ENCODE measurements around the gene SLC8A3.
"Not testable (repeated sequence)": the region's sequence is repeated elsewhere in the genome, so short reads cannot be mapped to it uniquely, and the experiment has no call there.

Gene SLC8A3, protein sequence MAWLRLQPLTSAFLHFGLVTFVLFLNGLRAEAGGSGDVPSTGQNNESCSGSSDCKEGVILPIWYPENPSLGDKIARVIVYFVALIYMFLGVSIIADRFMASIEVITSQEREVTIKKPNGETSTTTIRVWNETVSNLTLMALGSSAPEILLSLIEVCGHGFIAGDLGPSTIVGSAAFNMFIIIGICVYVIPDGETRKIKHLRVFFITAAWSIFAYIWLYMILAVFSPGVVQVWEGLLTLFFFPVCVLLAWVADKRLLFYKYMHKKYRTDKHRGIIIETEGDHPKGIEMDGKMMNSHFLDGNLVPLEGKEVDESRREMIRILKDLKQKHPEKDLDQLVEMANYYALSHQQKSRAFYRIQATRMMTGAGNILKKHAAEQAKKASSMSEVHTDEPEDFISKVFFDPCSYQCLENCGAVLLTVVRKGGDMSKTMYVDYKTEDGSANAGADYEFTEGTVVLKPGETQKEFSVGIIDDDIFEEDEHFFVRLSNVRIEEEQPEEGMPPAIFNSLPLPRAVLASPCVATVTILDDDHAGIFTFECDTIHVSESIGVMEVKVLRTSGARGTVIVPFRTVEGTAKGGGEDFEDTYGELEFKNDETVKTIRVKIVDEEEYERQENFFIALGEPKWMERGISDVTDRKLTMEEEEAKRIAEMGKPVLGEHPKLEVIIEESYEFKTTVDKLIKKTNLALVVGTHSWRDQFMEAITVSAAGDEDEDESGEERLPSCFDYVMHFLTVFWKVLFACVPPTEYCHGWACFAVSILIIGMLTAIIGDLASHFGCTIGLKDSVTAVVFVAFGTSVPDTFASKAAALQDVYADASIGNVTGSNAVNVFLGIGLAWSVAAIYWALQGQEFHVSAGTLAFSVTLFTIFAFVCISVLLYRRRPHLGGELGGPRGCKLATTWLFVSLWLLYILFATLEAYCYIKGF

DNA sequence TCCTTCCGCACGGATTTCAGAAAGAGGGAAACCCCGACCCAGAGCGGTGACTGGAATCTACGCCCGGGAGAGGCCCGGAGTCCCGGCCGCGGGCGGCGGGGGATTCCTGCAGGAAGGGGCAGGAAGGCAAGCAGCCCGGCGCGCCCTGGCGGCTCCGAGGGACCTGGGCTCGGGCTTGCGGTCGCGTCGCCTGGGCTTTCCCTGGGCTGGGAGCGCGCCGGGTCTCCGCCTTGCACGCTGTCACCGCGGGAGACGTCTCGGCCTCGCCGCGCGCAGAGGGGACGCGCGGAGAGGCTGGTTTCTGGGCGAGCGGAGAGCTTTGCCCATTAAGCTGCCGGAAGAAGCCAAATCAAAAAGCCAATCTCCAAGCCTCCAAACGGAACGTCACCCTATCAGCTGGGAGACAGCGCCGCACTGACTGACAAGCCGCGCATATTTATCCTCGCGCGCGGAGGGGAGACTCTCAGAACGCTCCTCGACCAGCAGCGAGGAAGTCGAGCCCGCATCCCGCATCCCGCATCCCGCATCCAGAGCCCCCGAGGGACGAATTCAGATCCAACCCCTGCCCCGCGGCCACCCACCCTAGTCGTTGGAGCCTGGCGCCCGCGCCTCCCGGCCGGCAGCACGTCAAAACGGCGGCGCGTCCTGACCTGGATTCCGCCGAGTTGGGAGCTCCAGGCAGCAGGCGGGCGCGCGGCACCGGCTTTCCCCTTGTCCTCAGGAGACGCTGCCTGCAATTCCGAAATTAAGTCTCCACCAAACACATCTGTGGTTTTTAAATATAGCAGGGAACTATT, at the start of gene SLC8A3:
SLC8A3 (minus strand) TSS at position 293 of the 797 bp plus-strand sequence. CDS start 20,529 bp downstream, outside the sequence.
- no peak for DNase-seq (ENCODE audit: low read depth in 2 of 2, low spot score in 1 of 2)

DNA sequence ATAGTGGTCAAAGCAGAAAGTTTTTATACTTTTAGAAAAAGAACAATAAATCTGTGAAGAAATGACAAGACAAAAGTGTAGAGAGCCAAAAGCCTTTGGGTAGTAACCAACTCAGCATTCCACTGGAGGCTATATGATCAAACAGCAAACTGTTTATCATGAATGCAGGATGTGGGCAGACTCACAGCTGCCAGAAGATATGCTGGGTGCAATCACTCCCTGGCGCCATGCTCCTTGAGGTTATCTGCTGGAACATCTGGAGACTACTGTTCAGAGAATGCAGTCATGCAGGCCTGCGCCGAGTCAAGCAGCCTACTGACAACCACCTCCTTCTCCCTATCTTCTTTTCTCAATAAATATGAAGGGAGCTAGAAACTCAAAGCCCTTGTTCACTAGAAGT, 49.0 kb upstream of the SLC8A3 start:
- no peak for DNase-seq (ENCODE audit: low read depth in 2 of 2, low spot score in 1 of 2)

DNA sequence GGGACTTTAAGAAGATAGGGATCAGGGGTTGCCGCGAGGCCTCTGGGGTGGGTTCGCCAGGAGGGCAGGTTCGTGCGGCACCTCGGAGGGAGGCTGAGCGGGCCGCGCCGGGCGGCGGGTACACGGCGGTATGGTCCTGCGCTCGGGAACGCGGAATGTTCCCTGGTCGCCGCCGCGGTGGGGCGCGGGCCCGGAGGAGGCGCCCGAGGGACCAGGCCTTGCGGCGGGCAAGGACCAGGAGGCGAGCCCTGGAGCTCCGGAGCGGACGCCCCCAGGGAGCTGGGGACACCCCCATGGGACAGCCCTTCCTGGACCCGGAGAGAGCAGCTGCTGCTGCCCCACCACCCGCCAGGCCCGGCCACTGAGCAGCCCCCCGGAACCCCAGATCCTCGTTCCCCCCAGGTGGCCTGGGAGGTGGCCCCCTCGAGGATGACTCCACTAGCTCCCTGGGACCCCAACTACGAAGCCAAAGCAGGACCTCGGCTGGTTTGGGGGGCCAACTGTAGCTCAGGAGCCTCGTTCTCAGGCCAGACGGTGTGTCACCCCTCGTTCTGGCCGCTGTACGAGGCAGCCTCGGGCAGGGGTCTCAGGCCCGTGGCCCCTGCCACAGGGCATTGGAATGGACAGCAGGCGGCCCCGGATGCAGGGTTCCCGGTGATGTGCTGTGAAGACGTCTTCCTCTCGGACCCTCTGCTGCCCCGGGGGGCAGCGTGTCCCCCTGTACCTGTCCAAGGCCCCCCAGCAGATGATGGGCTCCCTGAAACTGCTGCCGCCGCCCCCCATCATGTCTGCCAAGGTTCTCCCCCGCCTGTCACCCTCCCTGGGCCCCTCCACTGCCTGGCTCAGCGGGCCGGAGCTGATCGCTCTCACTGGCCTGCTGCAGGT, 45.6 kb upstream of the SLC8A3 start:
- DNase-seq (ENCODE audit: low read depth in 2 of 2, low spot score in 1 of 2): no peak

DNA sequence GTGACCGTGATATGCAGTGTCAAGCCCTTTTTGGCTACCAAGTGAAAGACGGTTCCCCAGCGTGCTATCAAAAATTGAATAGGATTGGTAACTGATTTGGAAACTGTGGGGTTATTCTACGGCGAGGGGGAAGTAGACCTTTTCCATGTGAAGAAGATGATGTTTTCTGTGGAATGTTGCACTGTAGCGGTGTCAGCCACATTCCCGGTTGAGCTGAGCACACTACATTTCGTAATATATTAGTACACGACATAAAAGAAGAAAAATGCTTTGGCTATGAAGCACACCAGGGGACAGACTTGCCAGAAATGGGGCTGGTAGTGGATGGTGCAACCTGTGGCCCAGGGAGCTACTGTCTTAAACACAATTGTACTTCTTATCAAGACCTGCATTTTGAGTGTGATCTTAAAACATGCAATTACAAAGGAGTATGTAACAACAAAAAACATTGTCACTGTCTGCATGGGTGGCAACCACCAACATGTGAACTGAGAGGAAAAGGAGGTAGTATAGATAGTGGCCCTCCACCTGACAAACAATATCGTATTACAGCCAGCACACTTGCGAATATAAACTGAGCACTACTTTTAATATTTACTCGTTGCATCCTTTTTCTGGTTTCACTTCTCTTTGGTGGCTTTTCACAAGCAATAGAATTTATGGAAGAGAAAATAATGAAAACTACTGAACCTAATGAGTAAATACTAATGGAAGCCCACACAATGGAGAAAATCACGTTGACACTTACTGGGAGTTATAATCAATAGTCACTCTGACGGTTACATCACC, 43.2 kb upstream of the SLC8A3 start:
- DNase-seq (ENCODE audit: low read depth in 2 of 2, low spot score in 1 of 2): not testable (repeated sequence)

DNA sequence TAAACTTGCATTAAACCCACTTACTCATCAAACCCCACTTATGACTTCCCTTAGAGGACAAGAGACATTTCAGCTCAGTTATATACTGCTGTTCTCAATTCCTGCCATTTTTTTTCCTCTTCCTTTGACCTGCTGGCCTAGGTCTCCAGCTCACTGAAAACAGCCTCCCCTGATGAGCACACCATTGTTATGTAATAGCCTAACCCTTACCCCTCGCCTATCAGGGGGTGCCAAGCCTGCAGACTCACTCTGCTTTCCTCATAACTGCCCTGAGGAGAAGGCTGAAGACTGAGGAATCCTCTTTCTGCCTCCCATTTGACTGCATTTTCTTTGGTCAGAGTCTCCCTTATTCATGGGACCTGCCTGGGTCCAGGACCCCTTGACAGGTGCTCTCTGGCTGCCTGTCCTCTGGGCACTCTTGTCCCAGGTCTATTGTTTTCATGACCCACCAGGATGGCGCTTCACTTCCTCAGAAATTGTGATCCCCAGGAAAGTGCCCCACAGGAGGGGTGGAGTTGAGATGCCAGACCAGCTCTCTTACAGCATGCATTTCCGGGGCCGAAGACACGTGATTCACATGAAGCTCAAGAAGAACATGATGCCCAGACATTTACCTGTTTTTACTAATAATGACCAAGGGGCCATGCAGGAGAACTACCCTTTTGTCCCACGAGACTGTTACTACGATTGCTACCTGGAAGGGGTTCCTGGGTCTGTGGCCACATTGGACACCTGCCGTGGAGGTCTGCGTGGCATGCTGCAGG, 41.3 kb upstream of the SLC8A3 start:
- DNase-seq (ENCODE audit: low read depth in 2 of 2, low spot score in 1 of 2): not testable (repeated sequence)

DNA sequence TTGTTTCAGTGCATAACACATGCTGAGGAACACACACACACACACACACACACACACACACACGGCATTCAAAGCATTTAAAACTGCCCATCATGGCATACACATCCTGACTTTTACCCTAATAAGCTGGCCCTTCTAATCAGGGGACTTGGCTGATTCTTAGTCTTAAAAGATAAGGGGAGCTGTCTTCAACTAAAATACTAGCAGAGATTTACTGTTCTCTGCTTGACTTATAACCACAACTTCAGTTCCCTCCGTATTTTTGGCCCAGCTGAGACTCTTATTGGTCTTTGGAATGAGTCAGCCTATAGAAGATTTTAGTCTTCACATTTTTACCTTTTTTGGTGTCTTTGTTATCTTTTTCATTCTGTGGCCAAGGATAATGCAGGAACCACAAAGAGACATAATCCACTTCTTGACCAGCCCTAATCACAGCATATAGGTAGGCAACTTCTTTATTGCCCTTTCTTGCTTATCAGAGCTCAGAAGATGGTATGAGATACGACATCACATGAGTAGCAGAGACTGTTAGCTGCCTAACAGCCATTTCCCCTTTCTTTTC, 25.1 kb upstream of the SLC8A3 start:
- no peak for DNase-seq (ENCODE audit: low read depth in 2 of 2, low spot score in 1 of 2)

DNA sequence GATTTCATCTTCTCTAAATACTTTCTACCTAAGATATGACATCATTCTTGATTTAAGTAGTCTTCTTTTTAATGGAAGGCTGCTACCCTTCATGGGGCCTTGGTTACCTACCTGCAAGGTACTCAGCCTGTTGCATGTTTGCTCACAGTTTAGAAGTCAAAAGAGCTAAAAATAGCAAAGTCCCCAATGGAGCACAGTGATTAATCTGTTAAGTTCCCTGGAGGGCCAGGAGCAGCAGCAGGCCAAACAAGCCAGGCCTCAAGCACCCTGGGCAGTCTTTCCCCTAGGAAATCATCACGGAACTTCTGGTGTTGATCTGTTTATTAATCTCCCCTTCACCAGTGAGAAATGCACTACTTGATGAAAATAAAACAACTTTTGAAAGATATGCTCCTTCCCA, 24.0 kb upstream of the SLC8A3 start:
- DNase-seq (ENCODE audit: low read depth in 2 of 2, low spot score in 1 of 2): no peak

DNA sequence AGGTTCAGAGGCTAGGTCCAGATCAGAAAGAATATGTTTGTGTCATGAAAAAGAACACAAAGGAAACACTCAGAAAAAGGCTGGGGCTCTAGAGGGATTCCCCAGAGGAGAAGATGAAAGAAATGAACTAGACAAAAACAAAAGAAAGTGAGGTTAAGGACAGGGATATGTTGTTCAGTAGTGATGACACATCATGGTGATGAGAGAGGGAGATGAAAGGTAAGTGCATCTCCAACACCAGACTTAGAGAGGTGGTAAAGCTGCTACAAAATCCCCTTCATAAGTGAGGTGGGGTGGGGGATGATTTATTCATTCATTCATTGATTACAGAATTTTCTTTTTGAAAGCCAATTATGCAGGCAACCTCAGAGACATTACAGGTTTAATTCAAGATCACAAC, 19.6 kb upstream of the SLC8A3 start:
- no peak for DNase-seq (ENCODE audit: low read depth in 2 of 2, low spot score in 1 of 2)

DNA sequence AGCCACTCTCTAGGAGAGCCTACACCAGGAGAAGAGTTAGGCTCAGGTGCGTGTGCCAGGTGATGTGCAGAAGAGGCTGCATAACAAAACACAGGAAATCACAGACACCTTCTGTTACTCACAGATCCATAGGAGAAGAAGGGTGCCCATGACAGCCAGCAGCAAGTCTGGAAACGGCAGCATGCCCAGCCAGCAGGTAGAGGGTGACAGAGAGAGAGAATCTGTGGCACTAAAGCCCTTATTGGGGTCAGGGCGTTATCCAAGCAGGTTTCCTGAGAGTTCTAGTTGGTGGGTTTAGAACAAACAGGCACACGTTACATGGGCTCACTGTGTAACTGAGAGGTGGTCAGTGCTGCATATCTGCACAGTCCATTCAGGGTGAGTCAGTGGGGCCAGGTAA, 14.9 kb upstream of the SLC8A3 start:
- no peak for DNase-seq (ENCODE audit: low read depth in 2 of 2, low spot score in 1 of 2)

DNA sequence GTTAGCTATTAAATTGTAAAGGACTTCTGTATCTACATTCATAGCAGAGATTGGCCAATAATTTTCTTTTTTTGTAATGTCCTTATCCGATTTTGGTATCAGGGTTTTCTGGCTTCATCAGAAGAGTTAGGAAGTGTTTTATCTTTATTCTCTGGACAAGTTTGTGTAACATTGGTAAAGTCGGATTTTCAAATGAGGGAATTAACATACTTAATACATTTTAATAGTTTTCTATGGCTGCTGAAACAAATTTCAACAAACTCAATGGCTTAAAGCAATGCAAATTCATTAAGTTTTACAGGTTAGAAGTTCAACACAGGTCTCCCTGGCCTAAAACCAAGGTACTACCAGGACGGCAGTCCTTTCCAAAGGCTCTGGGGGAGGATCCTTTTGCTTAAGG, 13.2 kb upstream of the SLC8A3 start:
- no peak for DNase-seq (ENCODE audit: low read depth in 2 of 2, low spot score in 1 of 2)

DNA sequence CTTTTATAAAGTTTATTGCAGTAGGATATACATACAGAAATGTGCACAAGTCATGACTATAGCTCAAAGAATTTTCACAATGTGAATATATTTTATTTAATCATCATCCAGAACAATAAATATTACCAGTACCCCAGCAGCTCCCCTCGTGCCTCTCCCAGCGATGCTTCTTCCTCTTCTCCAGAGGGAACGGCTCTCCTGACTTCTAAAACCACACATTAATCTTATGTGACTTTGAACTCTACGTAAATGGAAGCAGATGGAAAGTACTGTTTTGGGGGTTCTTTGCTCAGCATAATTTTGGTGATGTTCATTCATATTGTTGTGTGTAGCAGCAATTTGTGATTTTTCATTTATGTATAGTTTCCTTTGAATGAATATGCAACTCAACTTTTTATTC, 4.6 kb upstream of the SLC8A3 start:
- no peak for DNase-seq (ENCODE audit: low read depth in 2 of 2, low spot score in 1 of 2)

DNA sequence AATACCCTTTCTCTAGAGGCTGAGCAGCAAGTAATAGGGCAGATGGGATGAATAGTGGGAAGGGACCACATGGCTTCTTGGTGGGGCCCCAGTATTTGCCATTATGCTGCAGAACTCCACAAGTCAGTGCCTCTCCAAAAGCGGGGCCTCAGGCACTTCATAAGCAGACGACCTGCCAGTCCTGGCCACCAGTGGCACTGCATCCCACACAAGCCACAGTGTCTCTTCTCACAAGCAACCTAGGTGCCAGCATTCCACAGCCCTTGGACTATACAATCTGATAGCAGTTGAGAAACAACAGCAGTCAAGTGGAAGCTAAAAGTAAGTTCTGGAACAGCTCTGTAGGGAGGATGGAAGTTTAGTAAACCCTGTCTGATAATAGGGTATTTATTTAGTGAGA, 4.2 kb upstream of the SLC8A3 start:
- DNase-seq (ENCODE audit: low read depth in 2 of 2, low spot score in 1 of 2): no peak

DNA sequence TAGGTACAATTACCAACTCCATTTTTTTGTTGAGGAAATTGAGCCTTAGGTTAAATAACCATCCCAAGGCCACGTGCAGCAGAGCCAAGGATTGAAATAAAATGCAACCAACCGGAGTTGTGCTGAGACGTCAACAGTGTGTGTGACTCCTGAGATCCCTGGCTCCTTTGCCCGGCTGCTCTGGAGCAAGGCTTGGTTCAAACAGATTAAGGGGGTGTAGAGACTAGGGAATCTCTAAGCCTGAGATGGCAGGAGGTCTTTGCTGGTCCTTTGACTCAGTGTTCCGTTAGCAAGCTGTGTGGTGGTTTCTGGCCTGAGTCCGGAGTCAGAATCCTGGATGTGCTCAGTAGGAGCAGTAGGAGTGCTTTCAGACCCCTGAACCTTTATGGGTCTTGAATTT, 1.4 kb upstream of the SLC8A3 start:
- no peak for DNase-seq (ENCODE audit: low read depth in 2 of 2, low spot score in 1 of 2)

DNA sequence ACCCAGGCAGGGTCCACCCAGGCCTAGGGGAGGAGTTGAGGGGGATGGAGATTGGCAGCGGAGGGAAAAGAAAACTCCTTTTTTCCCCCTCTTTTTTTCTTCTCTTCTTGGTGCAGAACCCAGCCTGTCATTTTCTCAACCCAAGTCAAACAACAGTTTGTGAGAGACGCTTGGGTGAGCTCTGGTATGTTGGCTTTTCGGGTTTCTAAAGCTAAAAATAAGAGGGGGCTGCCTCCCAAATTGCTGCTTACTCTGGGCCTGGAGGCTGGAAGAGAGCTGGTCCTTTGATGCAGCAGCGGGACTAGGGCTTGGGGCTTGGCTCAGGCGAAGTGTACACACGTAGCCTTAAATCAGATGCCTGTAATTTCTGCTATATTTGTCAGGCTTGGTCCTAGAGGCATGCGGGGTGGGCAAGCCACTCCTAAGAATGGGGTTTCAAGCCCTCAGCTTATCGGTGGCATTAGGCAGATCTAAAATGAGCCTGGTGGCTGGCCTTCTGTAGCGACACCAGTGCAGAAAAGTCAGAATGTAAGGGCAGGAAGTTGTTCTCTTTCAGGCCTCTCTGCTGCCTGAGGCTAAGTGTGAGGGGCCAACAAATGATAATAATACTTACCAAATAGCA, 816 bp upstream of the SLC8A3 start:
- no peak for DNase-seq (ENCODE audit: low read depth in 2 of 2, low spot score in 1 of 2)

DNA sequence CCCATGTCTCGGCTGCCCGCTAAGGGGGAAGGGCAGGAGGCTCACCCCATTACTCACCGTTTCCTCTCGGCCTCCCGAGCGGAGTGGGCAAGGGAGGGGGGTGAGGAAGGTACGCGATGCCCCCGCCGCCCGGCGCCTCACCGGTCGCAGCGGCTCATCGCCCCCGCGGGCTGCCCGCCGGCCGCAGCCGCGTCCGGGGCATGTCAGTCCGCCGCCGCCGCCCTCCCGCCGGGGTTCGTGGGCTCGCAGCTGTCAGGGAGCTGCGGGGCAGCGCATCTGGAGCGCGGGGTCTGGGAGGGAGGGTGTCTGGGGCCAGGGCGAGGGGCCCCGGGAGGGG, 461 bp downstream of the SLC8A3 start:
- DNase-seq (ENCODE audit: low read depth in 2 of 2, low spot score in 1 of 2): no peak

DNA sequence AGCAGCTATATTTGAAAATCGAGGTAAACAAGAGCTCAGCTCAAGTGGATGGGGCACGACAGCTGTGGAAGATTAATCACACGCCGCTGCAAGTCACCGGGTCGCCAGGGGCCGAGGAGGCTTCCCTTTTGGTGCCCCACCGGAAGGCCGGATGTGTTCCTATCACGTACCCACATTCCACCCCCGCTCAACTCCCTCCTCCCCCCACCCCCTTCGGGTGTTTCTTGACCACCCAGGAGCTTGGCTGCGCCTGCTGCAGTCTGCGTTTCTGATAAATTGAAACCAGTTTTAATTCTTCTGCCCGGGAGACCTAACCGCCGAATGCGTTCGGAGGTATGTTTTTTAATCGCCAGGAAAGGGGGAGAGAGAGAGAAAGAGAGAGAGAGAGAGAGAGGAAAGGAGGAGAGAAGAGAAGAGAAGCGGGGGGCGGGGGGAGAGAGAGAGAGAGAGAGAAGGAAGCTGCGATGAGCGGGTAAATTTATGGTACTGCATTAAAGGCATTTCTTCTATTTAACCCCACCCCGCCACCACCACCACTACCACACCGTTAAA, 1.8 kb downstream of the SLC8A3 start:
- DNase-seq (ENCODE audit: low read depth in 2 of 2, low spot score in 1 of 2): no peak

DNA sequence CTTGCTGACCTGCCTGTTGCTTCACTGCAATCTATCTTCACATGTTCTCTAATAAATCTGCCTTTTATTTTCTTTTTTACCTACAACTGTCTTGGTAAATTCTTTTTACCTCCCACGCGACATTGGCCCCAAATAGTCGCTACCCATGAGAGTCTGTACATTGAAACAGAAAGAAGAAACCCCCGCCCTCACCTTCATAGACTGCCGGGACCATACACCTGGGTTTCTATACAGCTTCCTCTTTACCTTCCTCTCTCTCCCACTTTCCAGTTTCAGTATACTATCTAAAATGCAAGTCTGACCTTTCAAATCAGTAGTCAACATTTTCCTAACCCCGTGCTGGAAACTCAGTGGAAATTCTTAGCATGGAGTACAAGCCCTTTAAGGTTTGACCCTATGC, 4.8 kb downstream of the SLC8A3 start:
- no peak for DNase-seq (ENCODE audit: low read depth in 2 of 2, low spot score in 1 of 2)

DNA sequence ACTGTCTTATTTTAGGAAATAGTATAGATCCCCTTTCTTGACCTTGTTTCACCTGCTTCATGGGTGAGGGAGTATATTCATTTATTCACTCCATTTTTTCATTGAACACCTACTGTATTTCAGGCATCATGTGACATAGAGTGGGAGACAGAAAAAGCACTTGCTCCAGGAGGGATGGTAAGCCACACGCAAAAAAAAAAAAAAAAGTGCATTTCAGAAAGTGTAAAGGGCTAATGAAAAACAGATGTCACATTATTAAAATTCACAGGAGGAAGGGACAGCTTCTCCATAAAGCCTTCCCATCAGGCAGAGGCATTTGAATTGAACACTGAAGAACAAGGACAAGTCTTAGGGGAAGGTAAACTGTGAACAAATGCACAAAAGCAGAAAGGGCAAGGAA, 7.5 kb downstream of the SLC8A3 start:
- DNase-seq (ENCODE audit: low read depth in 2 of 2, low spot score in 1 of 2): no peak

Data from stimulated activated CD8-positive, alpha-beta memory T cell treated with anti-CD3 and anti-CD28 coated beads, Interleukin-4, amount 100 ng/mL, for 1 hour (primary cell).